Liver (tissue), 3 donors: ENCODE results near the gene PCDHGA10.

Experiments used
- ATF3 ChIP-seq: IDR thresholded peaks from 2 replicates; pipeline ENCODE4 v1.6.1; 2016; ENCODE audit warnings: antibody characterized with exemption
- EGR1 ChIP-seq, 2 donors: IDR thresholded peaks; 2 replicates each; pipeline ENCODE4 v1.6.1; 2016 to 2018; ENCODE audit warnings: antibody characterized with exemption in 2 of 2, low read depth in 2 of 2
- FOXA1 ChIP-seq: IDR thresholded peaks from 2 replicates; pipeline ENCODE4 v1.6.1; 2016; ENCODE audit warnings: antibody characterized with exemption
- GABPA ChIP-seq, 2 donors: IDR thresholded peaks in 1 of 2; conservative IDR thresholded peaks in 1 of 2; 2 replicates each; pipeline ENCODE4 v1.6.1; 2016; ENCODE audit warnings: antibody characterized with exemption in 2 of 2, mild to moderate bottlenecking in 1 of 2, moderate library complexity in 1 of 2
- JUND ChIP-seq, 2 donors: IDR thresholded peaks; 2 replicates each; pipeline ENCODE4 v1.6.1; 2016; ENCODE audit warnings: antibody characterized with exemption in 2 of 2
- RAD21 ChIP-seq, 2 donors: IDR thresholded peaks; 2 replicates each; pipeline ENCODE4 v1.6.1; 2016; ENCODE audit warnings: antibody characterized with exemption in 2 of 2, mild to moderate bottlenecking in 2 of 2
- SP1 ChIP-seq: IDR thresholded peaks from 2 replicates; pipeline ENCODE4 v1.6.1; 2018; ENCODE audit warnings: antibody characterized with exemption, mild to moderate bottlenecking
- YY1 ChIP-seq: IDR thresholded peaks from 2 replicates; pipeline ENCODE4 v1.6.1; 2016; ENCODE audit warnings: antibody characterized with exemption, mild to moderate bottlenecking
- ZBTB33 ChIP-seq: IDR thresholded peaks from 2 replicates; pipeline ENCODE4 v1.6.1; 2016; ENCODE audit warnings: antibody characterized with exemption
- TF ChIP-seq, protein P1 (sequence below): fragments of 150-350 bp; IDR thresholded peaks from 2 replicates; pipeline ENCODE4 v1.5.1; 2017; ENCODE audit warnings: improper control_type of control experiment, low read depth, low read length; ENCODE audit not compliant: missing input control
- TF ChIP-seq, protein P2 (sequence below): IDR thresholded peaks from 2 replicates; pipeline ENCODE4 v1.6.1; 2016; ENCODE audit warnings: antibody characterized with exemption, mild to moderate bottlenecking
- TF ChIP-seq, protein P3 (sequence below): IDR thresholded peaks from 2 replicates; pipeline ENCODE4 v1.6.1; 2016; ENCODE audit warnings: antibody characterized with exemption
- donor health status: healthy.
- donor health status: healthy.

GRCh38 chr5:141369994-141370848 lies 42.6 kb upstream of the PCDHGA10 start, which contains the start of gene PCDHGB3:
- TF ChIP-seq, protein P1, sequence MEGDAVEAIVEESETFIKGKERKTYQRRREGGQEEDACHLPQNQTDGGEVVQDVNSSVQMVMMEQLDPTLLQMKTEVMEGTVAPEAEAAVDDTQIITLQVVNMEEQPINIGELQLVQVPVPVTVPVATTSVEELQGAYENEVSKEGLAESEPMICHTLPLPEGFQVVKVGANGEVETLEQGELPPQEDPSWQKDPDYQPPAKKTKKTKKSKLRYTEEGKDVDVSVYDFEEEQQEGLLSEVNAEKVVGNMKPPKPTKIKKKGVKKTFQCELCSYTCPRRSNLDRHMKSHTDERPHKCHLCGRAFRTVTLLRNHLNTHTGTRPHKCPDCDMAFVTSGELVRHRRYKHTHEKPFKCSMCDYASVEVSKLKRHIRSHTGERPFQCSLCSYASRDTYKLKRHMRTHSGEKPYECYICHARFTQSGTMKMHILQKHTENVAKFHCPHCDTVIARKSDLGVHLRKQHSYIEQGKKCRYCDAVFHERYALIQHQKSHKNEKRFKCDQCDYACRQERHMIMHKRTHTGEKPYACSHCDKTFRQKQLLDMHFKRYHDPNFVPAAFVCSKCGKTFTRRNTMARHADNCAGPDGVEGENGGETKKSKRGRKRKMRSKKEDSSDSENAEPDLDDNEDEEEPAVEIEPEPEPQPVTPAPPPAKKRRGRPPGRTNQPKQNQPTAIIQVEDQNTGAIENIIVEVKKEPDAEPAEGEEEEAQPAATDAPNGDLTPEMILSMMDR: peak; percentile 16
- TF ChIP-seq, protein P2, sequence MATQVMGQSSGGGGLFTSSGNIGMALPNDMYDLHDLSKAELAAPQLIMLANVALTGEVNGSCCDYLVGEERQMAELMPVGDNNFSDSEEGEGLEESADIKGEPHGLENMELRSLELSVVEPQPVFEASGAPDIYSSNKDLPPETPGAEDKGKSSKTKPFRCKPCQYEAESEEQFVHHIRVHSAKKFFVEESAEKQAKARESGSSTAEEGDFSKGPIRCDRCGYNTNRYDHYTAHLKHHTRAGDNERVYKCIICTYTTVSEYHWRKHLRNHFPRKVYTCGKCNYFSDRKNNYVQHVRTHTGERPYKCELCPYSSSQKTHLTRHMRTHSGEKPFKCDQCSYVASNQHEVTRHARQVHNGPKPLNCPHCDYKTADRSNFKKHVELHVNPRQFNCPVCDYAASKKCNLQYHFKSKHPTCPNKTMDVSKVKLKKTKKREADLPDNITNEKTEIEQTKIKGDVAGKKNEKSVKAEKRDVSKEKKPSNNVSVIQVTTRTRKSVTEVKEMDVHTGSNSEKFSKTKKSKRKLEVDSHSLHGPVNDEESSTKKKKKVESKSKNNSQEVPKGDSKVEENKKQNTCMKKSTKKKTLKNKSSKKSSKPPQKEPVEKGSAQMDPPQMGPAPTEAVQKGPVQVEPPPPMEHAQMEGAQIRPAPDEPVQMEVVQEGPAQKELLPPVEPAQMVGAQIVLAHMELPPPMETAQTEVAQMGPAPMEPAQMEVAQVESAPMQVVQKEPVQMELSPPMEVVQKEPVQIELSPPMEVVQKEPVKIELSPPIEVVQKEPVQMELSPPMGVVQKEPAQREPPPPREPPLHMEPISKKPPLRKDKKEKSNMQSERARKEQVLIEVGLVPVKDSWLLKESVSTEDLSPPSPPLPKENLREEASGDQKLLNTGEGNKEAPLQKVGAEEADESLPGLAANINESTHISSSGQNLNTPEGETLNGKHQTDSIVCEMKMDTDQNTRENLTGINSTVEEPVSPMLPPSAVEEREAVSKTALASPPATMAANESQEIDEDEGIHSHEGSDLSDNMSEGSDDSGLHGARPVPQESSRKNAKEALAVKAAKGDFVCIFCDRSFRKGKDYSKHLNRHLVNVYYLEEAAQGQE: no peak
- no peak for TF ChIP-seq GABPA (IDR thresholded peaks at IDR 0.05 in 1 of 2, conservative IDR thresholded peaks at IDR 0.05 in 1 of 2)
- no peak for TF ChIP-seq ATF3
- no peak for TF ChIP-seq SP1
- TF ChIP-seq FOXA1: no peak
- TF ChIP-seq, protein P3, sequence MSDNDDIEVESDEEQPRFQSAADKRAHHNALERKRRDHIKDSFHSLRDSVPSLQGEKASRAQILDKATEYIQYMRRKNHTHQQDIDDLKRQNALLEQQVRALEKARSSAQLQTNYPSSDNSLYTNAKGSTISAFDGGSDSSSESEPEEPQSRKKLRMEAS: no peak
- TF ChIP-seq YY1: no peak
- no peak for TF ChIP-seq EGR1 (IDR thresholded peaks at IDR 0.05; ENCODE audit: low read depth in 2 of 2)
- peak; percentile 50 to 60 for TF ChIP-seq RAD21 (IDR thresholded peaks at IDR 0.05)
- no peak for TF ChIP-seq JUND (IDR thresholded peaks at IDR 0.05)
- TF ChIP-seq ZBTB33: no peak
